ENCODE results near the gene MYO3B. TPM values are rescaled to one million over a fixed set of nuclear protein-coding genes. Genes with fewer than 3 reads are reported as not detected.

MYO3B gene
- total and polyA plus RNA-seq, 2 donors (not counting 3 experiments of a cell fraction or from before 2014, with no cell fraction given): 0.03 TPM; not detected in 1

DNA sequence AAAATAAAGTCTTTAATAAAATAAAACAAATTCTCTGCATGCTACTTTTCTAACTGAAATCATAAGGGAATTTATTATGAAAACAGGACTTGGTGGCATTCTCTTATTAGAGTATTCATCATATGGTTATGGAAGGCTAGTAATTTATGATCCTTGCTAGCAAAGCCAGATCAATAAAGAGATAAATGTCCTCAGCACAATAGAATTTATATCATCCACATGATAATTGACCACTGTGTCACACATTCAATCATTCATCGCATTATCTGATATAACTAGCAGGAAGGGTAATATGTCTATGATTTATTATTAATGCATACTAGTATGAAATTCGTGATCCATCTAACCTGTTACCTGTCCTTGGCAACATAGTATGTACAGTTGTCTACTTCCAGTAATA, 175.8 kb downstream of the MYO3B start:
- BruUV-seq (replicated peaks): no TSS peak
- Histone ChIP-seq H4K20me1 (replicated peaks; ENCODE audit: control insufficient read depth, extremely low read depth, insufficient read depth, low read length) (no peaks in the 10 kb centered on the region), H3K4me3 (replicated peaks in 1 of 3; ENCODE audit: insufficient read depth in 1 of 3, low read depth in 1 of 3, low read length in 3 of 3) (no peak overlapping the region), H2AFZ (ENCODE audit: low read depth, low read length) (no peak overlapping the region), H3K9me3 (replicated peaks; ENCODE audit: control insufficient read depth, insufficient read depth, low read length) (no peaks in the 10 kb centered on the region), H3K9me1 (replicated peaks; ENCODE audit: control insufficient read depth, extremely low read depth, insufficient read depth, low read length) (no peaks in the 10 kb centered on the region), H3K4me2 (ENCODE audit: insufficient read depth, low read length) (no peak overlapping the region), H3K9ac (replicated peaks; ENCODE audit: extremely low read depth, insufficient read depth, low read length) (no peak overlapping the region), H3K79me2 (ENCODE audit: control insufficient read depth, insufficient read depth, low read length) (no peaks in the 10 kb centered on the region), H3K27me3 (ENCODE audit: control insufficient read depth in 2 of 2, insufficient read depth in 2 of 2, low read length in 2 of 2) (peaks cover 0 to 5% of the 10 kb centered on the region in 2 experiments), H3K36me3 (ENCODE audit: control insufficient read depth in 2 of 2, extremely low read depth in 1 of 2, insufficient read depth in 2 of 2, low read length in 2 of 2) (no peaks in the 10 kb centered on the region), H3K4me1 (ENCODE audit: control insufficient read depth, extremely low read depth, insufficient read depth, low read length) (no peaks in the 10 kb centered on the region), H3K27ac (ENCODE audit: insufficient read depth, low read depth, low read length) (no peak overlapping the region)
- DNase-seq (ENCODE audit: low read depth, low spot score) (no peak), FAIRE-seq (no peak)
- intact Hi-C loops (cut with micrococcal nuclease) (no loop called here), dilution Hi-C loops (cut with MboI; ENCODE audit: extremely low pct_ligation_motif_present, low sequenced_read_pairs) (no loop called here)
- POLR2A ChIA-PET: no interaction called here
- TF ChIP-seq, protein P1, sequence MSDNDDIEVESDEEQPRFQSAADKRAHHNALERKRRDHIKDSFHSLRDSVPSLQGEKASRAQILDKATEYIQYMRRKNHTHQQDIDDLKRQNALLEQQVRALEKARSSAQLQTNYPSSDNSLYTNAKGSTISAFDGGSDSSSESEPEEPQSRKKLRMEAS (IDR thresholded peaks at IDR 0.05; ENCODE audit: insufficient read depth, insufficient read length): no peak
- TF ChIP-seq GATA2 (IDR thresholded peaks at IDR 0.05; ENCODE audit: insufficient read depth, insufficient read length, low read depth, low read length): no peak
- TF ChIP-seq FOS (IDR thresholded peaks at IDR 0.05; ENCODE audit: borderline replicate concordance, insufficient read depth, low read length): no peak
- no peak for TF ChIP-seq POLR2A (IDR thresholded peaks at IDR 0.05; ENCODE audit: low read depth, low read length)
- no peak for TF ChIP-seq POLR2AphosphoS5 (IDR thresholded peaks at IDR 0.05; ENCODE audit: insufficient read depth, low read depth, low read length)
- TF ChIP-seq JUN (IDR thresholded peaks at IDR 0.05; ENCODE audit: borderline replicate concordance, insufficient read depth, insufficient read length, low read depth): no peak
- TF ChIP-seq EZH2 (IDR thresholded peaks at IDR 0.05; ENCODE audit: borderline replicate concordance, low read depth, low read length, severe bottlenecking): no peak
- TF ChIP-seq, protein P2, sequence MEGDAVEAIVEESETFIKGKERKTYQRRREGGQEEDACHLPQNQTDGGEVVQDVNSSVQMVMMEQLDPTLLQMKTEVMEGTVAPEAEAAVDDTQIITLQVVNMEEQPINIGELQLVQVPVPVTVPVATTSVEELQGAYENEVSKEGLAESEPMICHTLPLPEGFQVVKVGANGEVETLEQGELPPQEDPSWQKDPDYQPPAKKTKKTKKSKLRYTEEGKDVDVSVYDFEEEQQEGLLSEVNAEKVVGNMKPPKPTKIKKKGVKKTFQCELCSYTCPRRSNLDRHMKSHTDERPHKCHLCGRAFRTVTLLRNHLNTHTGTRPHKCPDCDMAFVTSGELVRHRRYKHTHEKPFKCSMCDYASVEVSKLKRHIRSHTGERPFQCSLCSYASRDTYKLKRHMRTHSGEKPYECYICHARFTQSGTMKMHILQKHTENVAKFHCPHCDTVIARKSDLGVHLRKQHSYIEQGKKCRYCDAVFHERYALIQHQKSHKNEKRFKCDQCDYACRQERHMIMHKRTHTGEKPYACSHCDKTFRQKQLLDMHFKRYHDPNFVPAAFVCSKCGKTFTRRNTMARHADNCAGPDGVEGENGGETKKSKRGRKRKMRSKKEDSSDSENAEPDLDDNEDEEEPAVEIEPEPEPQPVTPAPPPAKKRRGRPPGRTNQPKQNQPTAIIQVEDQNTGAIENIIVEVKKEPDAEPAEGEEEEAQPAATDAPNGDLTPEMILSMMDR (IDR thresholded peaks at IDR 0.05; ENCODE audit: extremely low read depth in 1 of 2, insufficient read depth in 1 of 2, low read depth in 1 of 2, low read length in 2 of 2): no peak
- TF ChIP-seq MYC (IDR thresholded peaks at IDR 0.05; ENCODE audit: low read depth, low read length): no peak
- CTCF ChIA-PET: no interaction called here
